ENCODE data around the gene SORCS2. TPM values are rescaled to one million over a fixed set of nuclear protein-coding genes. Genes with fewer than 3 reads are reported as not detected.
A peak's percentile ranks its signal among the peaks of the same experiment; 100 is the strongest.

The SORCS2 gene
- total RNA-seq, 1 donor from 2014 or later = 7.1 TPM

- Mint-ChIP-seq H3K27me3 (ENCODE audit: low read depth) (no peaks in the 10 kb centered on the region), H3K9me3 (no peaks in the 10 kb centered on the region), H3K4me1 (peaks cover 15% of the 10 kb centered on the region), H3K27ac (peak overlapping the region; percentile 21), H3K36me3 (no peaks in the 10 kb centered on the region), H3K4me3 (no peak overlapping the region)
- DNase-seq (ENCODE audit: low spot score in 2 of 2, unreplicated experiment in 2 of 2) = no peak
- no peak for TF ChIP-seq CTCF (IDR thresholded peaks at IDR 0.05; ENCODE audit: unreplicated experiment)
These were observed 46.9 kb downstream of the SORCS2 start for GRCh38 chr4:7239101-7239820.

- no peaks in the 10 kb centered on the region for H3K9me3 Mint-ChIP-seq
- TF ChIP-seq CTCF (IDR thresholded peaks at IDR 0.05; ENCODE audit: unreplicated experiment) = no peak
- no peaks in the 10 kb centered on the region for H3K27me3 Mint-ChIP-seq (ENCODE audit: low read depth)
- no peak for DNase-seq (ENCODE audit: low spot score in 2 of 2, unreplicated experiment in 2 of 2)
- no peaks in the 10 kb centered on the region for H3K36me3 Mint-ChIP-seq
- peaks cover 15% of the 10 kb centered on the region for H3K4me1 Mint-ChIP-seq
- no peak overlapping the region for H3K4me3 Mint-ChIP-seq
- no peak overlapping the region for H3K27ac Mint-ChIP-seq
These were observed 47.5 kb downstream of the SORCS2 start for GRCh38 chr4:7239844-7240243.

- no peaks in the 10 kb centered on the region for H3K36me3 Mint-ChIP-seq
- H3K9me3 Mint-ChIP-seq = no peaks in the 10 kb centered on the region
- H3K4me1 Mint-ChIP-seq = peaks cover 15% of the 10 kb centered on the region
- H3K27me3 Mint-ChIP-seq (ENCODE audit: low read depth) = no peaks in the 10 kb centered on the region
- DNase-seq (ENCODE audit: low spot score in 2 of 2, unreplicated experiment in 2 of 2) = no peak
- H3K27ac Mint-ChIP-seq = no peak overlapping the region
- peak; percentile 30 for TF ChIP-seq CTCF (IDR thresholded peaks at IDR 0.05; ENCODE audit: unreplicated experiment)
- H3K4me3 Mint-ChIP-seq = no peak overlapping the region
These were observed 48.0 kb downstream of the SORCS2 start for GRCh38 chr4:7240306-7240705.

- H3K9me3 Mint-ChIP-seq = no peaks in the 10 kb centered on the region
- no peak for DNase-seq (ENCODE audit: low spot score in 2 of 2, unreplicated experiment in 2 of 2)
- TF ChIP-seq CTCF (IDR thresholded peaks at IDR 0.05; ENCODE audit: unreplicated experiment) = no peak
- H3K27me3 Mint-ChIP-seq (ENCODE audit: low read depth) = no peaks in the 10 kb centered on the region
- H3K36me3 Mint-ChIP-seq = no peaks in the 10 kb centered on the region
- no peak overlapping the region for H3K27ac Mint-ChIP-seq
- H3K4me3 Mint-ChIP-seq = no peak overlapping the region
- peaks cover 15% of the 10 kb centered on the region for H3K4me1 Mint-ChIP-seq
These were observed 49.3 kb downstream of the SORCS2 start for GRCh38 chr4:7241597-7242125.

GRCh38 chr4:7242766-7243165 is 50.4 kb downstream of the SORCS2 start:
- H3K27ac Mint-ChIP-seq = no peak overlapping the region
- H3K36me3 Mint-ChIP-seq = no peaks in the 10 kb centered on the region
- H3K4me3 Mint-ChIP-seq = no peak overlapping the region
- no peaks in the 10 kb centered on the region for H3K27me3 Mint-ChIP-seq (ENCODE audit: low read depth)
- no peaks in the 10 kb centered on the region for H3K9me3 Mint-ChIP-seq
- TF ChIP-seq CTCF (IDR thresholded peaks at IDR 0.05; ENCODE audit: unreplicated experiment) = no peak
- peaks cover 11% of the 10 kb centered on the region for H3K4me1 Mint-ChIP-seq
- no peak for DNase-seq (ENCODE audit: low spot score in 2 of 2, unreplicated experiment in 2 of 2)

Measured in mesothelial cell of epicardium (in vitro differentiated cells).